ENCODE results near the gene MYH14. TPM values are rescaled to one million over a fixed set of nuclear protein-coding genes. Genes with fewer than 3 reads are reported as not detected.
"Not testable (repeated sequence)": the region's sequence is repeated elsewhere in the genome, so short reads cannot be mapped to it uniquely, and the experiment has no call there.

The MYH14 gene
- total RNA-seq, 4 donors from 2014 or later, result 139 to 475 (median 333) TPM

DNA sequence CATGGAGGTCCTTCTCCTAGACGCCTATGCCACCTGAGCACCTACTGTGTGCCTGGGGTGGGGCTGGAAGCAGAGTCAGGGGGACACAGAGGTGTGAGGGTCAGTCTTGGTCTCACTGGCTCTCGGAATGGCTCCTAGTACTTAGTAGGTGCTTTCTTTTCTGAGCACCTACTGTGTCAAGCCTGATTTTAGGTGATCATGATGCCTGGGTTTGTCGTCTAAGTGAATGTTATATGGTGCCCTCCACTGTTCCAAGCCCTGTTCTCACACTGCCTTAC, 20.0 kb downstream of the MYH14 start:
- DNase-seq, result no peak
- no peaks in the 10 kb centered on the region for H3K4me1 ChIP-seq
- H3K27ac ChIP-seq, result no peak overlapping the region
- H3K36me3 ChIP-seq, result peaks cover 0 to 71% (median 0%) of the 10 kb centered on the region in 3 donors
- no peak overlapping the region for H3K4me3 ChIP-seq
- TF ChIP-seq, protein P1, sequence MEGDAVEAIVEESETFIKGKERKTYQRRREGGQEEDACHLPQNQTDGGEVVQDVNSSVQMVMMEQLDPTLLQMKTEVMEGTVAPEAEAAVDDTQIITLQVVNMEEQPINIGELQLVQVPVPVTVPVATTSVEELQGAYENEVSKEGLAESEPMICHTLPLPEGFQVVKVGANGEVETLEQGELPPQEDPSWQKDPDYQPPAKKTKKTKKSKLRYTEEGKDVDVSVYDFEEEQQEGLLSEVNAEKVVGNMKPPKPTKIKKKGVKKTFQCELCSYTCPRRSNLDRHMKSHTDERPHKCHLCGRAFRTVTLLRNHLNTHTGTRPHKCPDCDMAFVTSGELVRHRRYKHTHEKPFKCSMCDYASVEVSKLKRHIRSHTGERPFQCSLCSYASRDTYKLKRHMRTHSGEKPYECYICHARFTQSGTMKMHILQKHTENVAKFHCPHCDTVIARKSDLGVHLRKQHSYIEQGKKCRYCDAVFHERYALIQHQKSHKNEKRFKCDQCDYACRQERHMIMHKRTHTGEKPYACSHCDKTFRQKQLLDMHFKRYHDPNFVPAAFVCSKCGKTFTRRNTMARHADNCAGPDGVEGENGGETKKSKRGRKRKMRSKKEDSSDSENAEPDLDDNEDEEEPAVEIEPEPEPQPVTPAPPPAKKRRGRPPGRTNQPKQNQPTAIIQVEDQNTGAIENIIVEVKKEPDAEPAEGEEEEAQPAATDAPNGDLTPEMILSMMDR (IDR thresholded peaks at IDR 0.05), result no peak
- TF ChIP-seq POLR2A (IDR thresholded peaks at IDR 0.05), result no peak
- H3K9me3 ChIP-seq, result no peaks in the 10 kb centered on the region
- no peaks in the 10 kb centered on the region for H3K27me3 ChIP-seq

DNA sequence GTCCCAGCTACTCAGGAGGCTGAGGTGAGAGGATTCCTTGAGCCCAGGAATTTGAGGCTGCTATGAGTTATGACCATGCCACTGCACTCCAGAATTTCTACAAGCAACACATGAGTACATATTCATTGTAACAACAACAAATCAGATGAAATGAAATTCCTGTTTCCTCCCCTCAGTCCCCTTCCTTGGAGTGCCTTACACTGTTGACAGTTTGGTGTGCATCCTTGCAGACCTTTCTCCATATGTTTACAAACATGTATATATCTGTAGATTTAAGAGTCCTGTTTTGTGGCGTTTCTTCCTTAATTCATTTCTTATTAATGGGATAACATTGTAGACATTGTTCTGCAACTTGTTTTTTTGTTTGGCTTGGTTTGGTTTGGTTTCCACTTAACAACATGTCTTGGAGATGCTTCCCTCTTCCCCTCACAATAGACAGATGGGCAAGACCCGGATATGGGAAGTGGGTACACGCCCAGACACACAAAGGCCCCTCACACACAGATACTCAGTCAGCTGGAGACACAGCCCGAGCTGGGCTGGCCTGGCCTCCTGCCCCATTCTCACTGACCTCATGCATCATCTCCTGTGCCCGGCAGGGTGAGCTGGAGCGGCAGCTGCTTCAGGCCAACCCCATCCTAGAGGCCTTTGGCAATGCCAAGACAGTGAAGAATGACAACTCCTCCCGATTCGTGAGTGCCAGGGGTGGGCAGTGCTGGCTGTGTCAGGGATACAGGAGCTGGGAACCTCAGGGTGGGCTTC, 21.7 kb downstream of the MYH14 start:
- TF ChIP-seq, protein P1 (IDR thresholded peaks at IDR 0.05), result no peak
- TF ChIP-seq POLR2A (IDR thresholded peaks at IDR 0.05), result no peak
- Histone ChIP-seq H3K9me3 (no peaks in the 10 kb centered on the region), H3K4me3 (no peak overlapping the region), H3K36me3 (peaks cover 0 to 85% (median 0%) of the 10 kb centered on the region in 3 donors), H3K27ac (no peak overlapping the region), H3K4me1 (no peaks in the 10 kb centered on the region), H3K27me3 (no peaks in the 10 kb centered on the region)
- DNase-seq, result no peak

DNA sequence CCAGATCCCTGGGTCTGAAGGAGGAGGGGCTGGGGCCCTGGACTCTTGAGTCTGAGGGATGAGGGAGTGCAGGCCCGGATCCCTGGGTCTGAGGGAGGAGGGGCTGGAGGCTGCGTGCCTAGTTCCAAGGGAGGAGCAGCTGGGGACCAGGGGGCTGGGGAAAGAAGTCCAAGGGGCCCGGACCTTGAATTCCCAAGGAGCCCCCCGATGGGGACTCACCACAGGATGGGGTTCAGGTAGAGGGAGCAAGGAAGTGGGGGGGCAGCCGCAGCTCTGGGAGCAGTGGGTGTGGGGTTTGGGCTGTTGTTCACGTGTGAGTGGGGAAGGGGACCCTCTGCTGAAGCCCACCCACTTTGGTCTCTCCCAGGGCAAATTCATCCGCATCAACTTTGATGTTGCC, 23.1 kb downstream of the MYH14 start:
- Histone ChIP-seq H3K4me1 (no peaks in the 10 kb centered on the region), H3K9me3 (no peaks in the 10 kb centered on the region), H3K36me3 (peaks cover 0 to 86% (median 0%) of the 10 kb centered on the region in 3 donors), H3K27ac (no peak overlapping the region), H3K4me3 (no peak overlapping the region), H3K27me3 (no peaks in the 10 kb centered on the region)
- DNase-seq, result no peak
- TF ChIP-seq POLR2A (IDR thresholded peaks at IDR 0.05), result no peak
- TF ChIP-seq, protein P1 (IDR thresholded peaks at IDR 0.05), result no peak

DNA sequence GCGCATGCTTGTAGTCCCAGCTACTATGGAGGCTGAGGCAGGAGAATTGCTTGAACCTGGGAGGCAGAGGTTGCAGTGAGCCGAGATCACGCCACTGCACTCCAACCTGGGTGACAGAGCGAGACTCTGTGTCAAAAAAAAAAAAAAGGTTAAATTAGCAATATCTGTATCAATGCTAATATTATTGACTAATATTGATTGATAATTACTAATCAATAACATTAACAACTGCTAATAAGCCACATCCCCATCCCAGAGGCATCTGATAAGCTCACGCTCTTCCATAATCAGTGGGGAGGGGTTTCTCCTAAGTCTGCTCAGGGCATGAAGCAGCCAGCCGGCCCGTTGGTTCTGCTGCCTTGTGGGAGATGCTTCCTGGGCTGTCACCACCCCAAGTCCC, 24.7 kb downstream of the MYH14 start:
- H3K4me3 ChIP-seq, H3K4me1 ChIP-seq, H3K27me3 ChIP-seq, H3K27ac ChIP-seq, H3K9me3 ChIP-seq, DNase-seq: not testable (repeated sequence)
- H3K36me3 ChIP-seq, result peaks cover 0 to 85% (median 0%) of the 10 kb centered on the region in 3 donors

DNA sequence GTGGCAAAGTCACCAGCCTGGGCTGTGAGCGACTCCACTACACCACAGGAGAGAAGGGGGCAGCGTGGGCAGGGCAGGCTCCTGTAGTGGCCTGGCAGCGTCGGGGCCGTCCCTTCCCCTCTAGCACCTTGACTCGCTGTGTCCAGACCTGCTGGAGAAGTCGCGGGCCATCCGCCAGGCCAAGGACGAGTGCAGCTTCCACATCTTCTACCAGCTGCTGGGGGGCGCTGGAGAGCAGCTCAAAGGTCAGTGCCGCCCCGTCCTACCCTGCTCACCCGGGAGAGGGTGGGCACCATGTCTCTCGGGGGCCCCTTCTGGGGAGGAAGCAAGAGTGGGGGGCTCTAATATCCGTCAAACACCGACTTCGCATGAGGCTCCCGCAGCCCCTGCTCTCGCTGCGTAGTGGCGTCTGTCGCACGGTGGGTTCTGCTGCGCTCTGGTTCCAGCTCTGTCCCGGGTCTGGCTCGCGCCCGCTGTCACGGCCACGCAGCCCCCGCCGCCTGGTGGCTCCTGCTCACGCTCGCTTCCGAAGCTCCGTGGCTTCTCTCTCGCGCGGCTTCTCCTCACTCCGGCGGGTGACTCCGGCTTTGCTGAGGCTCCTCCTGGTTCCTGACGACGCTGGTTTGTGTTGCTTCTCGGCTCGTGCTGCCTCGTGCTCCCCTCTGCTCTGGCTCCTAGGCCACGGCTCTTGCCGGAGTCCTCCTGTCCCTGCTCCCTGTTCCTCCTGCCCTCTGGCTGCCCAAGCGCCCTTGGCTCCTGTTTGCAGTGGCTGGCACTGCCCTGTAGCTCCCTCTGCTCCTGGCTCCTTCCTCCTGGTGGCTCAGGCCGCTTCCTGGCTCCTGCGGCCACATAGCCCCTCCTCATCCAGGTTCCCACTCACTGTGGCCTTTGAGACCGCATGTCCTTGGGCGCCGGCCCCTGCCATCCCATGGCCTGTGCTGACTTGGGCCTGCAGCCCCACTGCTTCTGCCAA, 27.2 kb downstream of the MYH14 start:
- Histone ChIP-seq H3K27ac (no peak overlapping the region), H3K4me1 (no peaks in the 10 kb centered on the region)
- TF ChIP-seq, protein P1 (IDR thresholded peaks at IDR 0.05), result no peak
- no peak for TF ChIP-seq POLR2A (IDR thresholded peaks at IDR 0.05)

DNA sequence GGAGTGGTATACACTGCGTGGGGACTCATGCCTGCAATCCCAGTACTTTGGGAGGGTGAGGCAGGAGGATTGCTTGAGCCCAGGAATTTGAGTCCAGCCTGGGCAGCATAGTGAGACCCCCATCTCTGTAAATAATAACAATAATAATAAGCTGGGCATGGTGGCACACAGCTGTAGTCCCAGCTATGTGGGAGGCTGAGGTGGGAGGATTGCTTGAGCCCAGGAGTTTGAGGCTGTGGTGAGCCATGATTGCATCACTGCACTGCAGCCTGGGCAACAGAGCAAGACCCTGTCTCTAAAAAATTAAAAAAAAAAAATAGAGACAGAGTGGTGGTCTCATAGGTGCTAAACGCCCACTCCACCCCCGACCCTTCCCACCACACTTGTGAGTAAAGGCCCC, 28.0 kb downstream of the MYH14 start:
- not testable (repeated sequence) for H3K27ac ChIP-seq

More for the DNA sequence above, 27.2 kb downstream of the MYH14 start:
- peaks cover 0 to 81% (median 0%) of the 10 kb centered on the region in 3 donors for H3K36me3 ChIP-seq
- no peak overlapping the region for H3K4me3 ChIP-seq
- H3K9me3 ChIP-seq, result no peaks in the 10 kb centered on the region
- DNase-seq, result no peak
- H3K27me3 ChIP-seq, result no peaks in the 10 kb centered on the region

More for the DNA sequence above, 28.0 kb downstream of the MYH14 start:
- H3K4me1 ChIP-seq, H3K27me3 ChIP-seq, H3K4me3 ChIP-seq, H3K9me3 ChIP-seq, DNase-seq: not testable (repeated sequence)
- peaks cover 0 to 87% (median 0%) of the 10 kb centered on the region in 3 donors for H3K36me3 ChIP-seq
